ENCODE data around the gene SMAD6.
"Not testable (repeated sequence)": the region's sequence is repeated elsewhere in the genome, so short reads cannot be mapped to it uniquely, and the experiment has no call there.

The SMAD6 gene

DNA sequence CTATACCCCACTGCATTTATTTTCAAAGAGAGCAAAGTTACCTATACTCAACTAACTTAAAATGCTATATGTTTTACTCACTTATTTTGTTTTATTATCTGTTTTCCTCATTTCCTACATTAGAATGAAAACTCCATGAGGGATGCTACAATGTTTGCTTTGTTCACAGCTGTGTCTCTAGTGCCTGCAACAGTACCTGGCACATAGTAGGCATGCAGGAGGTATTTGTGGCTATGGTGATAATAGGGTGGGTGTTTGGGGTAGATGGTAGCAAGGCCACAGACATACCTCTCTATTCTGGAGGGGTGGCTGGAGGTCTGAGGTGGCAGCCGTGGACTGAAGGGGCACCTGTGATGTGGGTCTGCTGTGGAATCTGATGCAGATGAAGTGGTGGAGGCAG, 24.7 kb upstream of the SMAD6 start:
- no peak for DNase-seq

DNA sequence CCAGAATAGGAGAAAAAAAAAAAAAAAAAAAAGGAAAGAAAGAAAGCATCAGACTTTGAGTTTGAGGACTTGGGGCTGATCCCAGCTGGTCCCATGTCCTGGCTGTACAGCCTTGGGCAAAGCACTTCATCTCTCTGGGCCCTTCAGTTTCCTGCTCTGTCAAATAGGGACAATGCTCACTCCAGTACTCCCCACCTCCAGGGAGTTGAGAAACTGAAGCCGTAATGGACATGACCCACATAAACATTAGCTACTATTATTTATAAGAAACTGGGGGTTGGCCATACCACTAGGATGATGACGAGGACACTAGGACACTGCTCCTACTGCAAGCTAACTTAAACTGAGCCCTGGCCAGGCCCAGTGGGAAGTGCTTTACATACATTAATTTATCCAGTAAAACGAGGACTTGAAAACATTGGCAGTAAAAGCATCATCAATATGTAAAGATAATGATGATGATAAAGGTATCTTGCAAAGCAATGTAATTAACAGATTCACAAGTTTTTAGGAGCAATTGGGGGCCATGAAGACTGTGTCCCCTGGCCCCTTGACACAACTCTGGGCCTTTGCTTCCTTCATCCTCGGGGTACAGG, 22.9 kb upstream of the SMAD6 start:
- no peak for DNase-seq

DNA sequence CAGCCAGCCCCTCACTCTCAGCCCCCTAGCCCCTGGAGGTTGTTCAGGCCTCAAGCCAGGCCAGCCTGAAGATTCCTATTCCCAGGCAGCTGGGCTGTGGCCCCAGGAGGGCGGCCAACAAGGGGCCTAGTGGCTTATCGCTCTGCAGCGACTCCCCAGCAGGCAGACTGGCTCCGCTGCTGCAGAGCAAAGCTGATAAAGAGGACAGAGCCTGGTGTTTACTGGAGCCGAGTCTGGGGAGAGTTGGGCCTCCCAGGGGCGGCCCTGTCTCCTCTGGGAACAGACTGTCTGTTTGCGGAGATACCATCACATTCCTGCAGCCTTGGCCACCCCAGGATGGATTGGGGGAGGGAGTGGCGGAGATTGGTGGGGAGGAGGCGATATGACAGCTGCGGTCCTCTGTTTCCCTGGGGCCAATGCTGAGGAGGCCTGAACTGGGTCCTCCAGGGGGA, 22.4 kb upstream of the SMAD6 start:
- no peak for DNase-seq

DNA sequence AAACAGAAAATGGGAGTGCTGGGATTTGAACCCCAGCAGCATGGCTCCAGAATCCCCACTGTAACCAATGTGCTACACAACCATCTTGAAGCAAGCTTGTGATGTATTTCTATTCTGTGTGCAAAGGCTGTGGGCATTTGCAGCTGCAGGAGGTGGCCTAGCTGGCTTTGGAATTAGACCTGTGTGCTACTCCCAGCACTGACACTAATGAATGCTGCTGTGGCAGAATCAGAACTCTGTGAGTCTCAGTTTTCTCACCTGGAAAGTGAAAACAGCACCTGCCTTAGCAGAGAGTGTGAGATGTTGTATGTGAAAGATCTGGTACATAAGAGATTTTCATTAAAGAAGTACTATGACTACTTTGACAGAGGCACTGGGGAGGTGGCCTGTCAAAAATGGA, 21.5 kb upstream of the SMAD6 start:
- DNase-seq = no peak

DNA sequence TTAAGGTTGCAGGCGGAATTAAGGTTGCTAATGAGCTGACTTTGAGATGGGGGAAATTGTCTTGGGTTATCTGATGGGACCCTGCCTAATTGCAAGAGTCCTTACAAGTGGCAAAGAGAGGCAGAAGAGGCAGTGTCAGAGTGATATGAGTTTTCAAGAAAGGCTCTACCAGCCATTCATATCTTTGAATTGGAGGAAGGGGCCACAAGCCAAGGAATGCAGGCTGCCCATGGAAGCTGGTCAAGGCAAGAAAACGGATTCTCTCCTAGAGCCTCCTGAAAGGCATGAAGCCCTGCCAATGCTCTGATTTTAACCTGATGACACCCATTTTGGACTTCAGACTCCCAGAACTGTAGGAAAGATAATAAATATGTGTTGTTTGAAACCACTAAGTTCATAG, 20.6 kb upstream of the SMAD6 start:
- no peak for DNase-seq

DNA sequence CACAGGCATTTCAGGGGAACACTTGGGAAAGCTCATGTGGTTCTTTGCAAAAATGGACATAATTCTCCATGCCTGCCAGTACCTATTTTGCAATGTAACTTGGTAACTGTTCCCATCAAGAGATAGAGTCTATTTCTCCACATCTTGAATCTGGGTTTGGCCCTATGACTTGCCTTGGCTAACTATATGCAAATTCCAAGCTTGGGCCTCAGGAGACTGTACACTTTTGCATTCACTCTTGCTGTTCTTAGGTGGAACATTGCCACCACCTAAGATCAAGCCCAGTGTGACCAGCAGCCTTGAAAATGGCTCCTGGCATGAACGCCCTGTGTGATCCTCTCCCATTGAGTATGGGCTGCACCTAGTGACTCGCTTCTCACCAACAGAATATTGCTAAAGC, 19.8 kb upstream of the SMAD6 start:
- DNase-seq = no peak

DNA sequence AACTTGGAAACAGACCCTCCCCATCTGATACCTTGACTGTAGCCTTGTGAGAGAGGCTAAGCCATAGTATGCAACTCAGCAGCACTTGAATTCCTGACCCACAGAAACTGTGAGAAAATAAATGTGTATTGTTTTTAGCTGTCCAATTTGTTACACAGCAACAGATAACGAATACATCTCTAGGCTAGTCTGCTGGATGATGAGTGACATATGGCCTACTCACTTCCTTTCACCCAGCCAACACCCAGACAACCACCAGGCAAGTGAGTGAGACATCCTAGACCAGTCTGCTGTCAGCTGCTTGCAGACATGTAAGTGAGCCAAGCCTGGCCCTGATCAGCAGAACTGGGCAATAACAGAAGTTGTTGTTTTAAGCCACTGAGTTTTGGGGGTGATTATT, 19.2 kb upstream of the SMAD6 start:
- no peak for DNase-seq

DNA sequence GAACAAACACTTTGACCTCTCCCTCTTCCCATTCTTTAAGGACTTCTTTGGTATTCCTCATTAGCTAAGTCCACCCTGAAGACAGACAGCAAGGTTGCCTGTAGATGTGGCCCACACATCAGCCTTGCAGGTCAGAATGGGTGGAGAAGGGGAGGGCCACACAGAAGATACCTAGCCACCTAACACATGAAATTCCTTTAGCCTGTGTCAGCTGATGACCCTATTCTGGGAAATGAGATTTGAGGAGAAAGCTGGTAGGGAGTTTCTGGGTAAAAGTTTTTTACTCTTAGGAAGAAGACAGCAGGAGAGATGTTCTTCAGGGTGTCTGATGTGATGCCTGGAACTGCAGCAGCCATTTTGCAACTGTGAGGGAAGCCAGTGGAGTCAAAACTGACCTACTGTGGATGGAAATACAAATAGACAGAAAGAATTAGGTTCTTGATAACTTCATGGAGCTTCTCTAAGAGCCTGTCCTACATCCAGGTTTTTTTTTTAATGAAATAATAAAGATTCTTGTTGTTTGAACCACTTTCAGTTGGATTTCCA, 17.8 kb upstream of the SMAD6 start:
- DNase-seq = no peak

DNA sequence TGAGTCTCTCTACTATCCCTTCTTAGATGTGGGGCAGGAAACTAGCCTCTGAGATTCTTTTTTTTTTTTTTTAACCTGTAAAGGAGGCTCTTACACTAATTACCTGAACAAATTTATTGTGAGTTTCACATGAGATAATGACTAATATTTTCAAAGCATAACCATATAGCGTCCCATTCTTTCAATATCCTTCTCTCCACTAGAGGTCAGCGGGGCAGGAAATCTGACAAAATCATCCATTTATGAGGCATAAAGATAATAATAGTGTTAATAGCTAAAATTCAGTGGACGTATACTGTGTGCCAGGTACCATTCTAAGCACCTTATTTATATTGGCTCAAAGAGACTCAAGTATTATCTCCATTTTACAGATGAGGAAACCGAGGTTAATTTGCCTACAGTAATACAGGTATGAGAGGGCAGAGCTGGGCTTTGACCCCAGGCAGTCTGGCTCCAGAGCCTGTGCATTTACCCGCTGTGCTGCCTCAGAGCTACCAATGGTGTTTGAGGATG, 16.3 kb upstream of the SMAD6 start:
- no peak for DNase-seq

DNA sequence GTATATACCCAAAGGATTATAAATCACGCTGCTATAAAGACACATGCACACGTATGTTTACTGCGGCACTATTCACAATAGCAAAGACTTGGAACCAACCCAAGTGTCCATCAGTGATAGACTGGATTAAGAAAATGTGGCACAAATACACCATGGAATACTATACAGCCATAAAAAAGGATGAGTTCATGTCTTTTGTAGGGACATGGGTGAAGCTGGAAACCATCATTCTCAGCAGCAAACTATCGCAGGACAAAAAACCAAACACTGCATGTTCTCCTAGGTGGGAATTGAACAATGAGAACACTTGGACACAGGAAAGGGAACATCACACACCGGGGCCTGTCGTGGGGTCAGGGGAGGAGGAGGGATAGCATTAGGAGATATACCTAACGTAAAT, 11.1 kb upstream of the SMAD6 start:
- DNase-seq = not testable (repeated sequence)

DNA sequence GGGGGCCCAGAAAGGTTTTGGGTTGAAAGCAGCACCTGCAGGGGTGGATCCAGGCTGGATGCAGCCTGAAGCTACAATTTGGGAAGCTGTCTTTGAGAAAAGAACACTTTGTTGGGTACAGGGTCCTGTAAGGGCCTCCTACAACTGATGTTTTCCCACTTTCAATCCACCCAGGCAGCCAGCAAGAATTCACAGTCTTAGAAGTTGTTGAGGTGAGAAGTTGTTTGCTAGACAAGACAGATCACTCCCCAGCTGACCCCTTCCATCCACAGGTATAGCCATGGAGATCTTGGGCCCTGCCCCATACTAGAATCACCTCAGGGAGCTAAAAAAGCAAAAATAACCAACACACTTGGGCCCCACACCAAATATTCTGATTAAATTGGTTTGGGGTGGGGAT, 10.3 kb upstream of the SMAD6 start:
- no peak for DNase-seq

DNA sequence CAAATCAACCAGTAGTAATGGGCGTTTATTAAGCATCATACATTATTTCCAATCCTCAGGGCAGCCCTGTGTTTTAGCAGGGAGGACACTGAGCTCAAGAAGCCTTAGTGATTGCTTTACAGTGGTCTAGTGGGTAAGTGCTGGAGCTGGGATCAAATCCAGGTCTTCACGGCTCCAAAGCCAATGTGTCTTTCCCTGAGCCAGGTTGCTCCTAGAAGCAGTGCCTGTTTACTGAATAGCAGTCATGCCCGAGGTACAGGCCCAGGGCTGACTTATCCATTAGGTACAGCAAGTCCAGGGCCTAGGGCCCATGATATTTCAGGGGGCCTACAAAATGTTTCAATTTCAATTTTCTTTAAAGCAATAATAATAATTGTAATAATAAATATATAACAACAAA, 9.6 kb upstream of the SMAD6 start:
- no peak for DNase-seq

DNA sequence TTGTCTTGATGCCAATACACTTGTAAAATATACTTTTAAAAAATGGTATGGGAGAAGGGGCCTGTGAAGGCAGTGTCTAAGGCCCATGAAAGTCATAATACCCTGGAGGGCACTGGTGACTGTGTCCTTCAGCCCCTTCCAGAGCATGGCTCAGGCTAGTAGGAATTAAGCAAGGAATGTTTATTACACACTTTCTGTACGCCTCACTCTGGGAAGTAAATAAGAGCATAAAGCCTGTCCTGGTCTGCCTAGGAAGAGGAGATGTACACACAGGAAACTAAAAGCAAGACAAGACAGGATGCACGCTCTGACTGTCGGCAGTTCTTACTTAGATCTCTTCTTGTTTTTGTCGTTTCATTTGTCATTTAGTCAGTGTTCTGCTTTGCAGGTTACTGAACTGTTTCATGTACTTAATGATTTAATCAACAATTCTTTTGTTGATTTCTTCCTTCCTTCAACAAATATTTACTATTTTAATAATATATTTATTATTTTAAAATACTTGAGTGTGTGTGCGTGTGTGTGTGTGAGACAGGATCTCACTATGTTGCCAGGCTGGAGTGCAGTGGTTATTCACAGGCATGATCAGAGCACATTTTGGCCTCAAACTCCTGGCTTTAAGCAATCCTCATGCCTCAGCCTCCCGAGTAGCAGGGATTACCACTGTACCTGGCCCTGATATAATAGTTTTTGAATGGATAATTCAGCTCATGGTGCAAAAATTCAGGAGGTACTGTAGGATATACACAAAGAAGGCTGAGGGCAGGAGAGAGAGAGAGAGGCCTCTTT, 9.0 kb upstream of the SMAD6 start:
- no peak for DNase-seq

DNA sequence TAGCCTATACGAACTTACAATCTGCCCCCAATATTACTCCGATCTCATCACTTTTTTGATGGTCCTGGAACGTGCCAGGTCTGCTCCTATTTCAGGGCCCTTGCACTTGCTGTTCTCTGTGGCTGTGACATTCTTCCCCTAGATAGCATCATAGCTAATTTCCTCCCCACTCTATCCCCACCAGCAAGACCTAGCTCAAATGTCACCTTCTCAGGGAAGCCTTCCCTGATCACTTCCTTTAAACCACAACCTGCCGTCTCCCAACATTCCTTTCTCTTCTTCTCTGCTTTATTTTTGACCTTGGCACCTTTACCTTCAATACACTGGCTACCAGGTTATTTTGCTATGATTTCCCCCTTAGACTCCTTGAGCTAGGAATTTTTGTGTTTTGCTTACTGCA, 5.3 kb upstream of the SMAD6 start:
- DNase-seq = no peak

DNA sequence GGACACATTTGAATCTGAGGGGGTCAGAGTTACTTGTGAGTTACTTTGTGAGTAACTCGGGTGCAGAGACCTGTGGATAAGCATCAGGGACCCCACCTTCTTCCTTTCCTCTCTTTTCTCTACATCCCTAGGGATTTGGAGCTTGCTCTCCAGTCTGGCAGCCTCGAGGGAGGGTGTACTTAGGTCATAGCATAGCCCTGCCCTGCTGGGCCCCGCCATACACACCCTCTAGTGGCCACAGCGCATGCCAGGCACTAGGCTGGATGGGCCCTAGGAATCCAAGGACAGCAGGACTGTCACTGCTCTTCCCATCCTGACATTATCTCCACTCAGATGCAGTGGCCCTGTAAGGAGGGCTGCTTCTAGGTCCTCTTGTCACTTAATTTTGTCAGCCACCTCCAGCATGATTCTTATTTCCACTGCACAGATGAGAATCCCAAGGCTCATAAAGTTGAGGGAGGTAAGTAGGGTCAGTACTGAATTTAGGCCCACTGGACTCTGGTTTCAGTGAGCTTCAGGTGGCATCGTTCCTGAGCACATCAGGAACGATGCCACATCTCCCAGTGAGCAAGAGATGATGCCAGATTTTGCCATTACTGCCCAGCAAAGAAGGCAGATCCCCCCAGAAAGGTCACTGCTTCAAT, 3.6 kb upstream of the SMAD6 start:
- DNase-seq = peak; percentile 19

DNA sequence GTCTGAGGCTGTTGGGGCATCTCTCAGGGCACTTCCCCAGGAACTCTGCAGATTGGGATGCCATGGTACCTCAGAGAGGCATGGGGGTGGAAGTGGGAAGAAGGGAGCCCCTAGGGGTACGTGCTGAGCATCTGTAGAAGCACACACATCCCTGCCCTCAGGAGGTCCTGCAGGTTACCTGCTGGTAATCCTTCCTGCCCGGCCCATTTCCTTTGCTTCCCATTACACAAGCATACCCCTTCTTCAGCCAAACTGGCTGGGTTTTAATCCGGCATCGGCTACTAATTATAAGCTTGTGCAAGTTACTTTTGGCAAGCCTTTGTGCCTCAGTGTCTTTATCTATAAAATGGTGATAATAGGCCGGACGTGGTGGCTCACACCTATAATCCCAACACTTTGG, 3.1 kb upstream of the SMAD6 start:
- no peak for DNase-seq

DNA sequence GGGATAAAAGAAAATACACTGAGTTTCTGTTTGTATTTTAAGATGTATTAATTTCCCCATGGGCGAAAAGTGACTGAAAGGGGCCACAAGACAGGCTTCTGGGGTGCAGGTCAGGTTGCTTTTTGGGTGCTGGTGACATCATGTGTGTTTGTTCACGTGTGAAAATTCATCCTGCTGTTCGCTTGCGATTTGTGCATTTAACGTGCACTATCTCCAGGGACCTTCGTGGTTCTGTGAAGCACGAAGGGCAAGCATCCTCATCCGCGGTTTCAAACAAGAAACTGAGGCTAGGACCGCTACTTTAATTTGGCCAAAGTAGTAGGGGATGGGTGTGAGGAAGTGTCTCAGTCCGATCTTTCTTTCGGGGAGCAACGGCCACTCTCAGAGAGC, 1.6 kb upstream of the SMAD6 start:
- no peak for DNase-seq

DNA sequence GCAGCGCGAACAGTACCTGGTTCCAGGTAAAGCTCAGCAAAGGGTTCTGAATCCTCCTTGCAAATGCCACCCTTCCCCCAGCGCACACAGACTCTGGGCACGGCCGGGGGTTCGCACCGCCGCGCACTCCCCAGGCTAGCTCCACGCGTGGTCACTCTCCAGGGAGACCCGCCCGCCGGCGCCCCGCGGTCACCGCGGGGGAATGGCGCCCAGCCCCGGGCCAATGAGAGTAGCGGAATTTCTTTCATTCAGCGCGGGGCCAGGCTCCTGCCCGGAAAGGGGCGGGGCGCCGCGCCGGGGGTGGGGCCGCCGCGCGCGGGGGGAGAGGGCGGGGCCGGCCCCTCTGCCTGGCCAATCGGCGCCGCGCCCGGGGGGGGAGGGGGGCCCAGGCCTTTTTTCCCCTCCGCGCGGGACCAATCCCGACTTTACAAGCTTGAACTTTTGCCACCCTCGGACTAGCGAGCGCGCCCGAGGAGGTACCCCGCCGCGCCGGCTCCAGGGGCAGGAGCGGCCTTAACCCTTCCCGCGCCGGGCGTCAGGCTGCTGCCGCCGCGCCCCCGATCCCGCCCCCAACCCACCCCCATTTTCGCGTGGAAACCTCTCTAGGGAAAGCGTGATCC, 1.1 kb upstream of the SMAD6 start:
- peak; percentile 84 for DNase-seq

DNA sequence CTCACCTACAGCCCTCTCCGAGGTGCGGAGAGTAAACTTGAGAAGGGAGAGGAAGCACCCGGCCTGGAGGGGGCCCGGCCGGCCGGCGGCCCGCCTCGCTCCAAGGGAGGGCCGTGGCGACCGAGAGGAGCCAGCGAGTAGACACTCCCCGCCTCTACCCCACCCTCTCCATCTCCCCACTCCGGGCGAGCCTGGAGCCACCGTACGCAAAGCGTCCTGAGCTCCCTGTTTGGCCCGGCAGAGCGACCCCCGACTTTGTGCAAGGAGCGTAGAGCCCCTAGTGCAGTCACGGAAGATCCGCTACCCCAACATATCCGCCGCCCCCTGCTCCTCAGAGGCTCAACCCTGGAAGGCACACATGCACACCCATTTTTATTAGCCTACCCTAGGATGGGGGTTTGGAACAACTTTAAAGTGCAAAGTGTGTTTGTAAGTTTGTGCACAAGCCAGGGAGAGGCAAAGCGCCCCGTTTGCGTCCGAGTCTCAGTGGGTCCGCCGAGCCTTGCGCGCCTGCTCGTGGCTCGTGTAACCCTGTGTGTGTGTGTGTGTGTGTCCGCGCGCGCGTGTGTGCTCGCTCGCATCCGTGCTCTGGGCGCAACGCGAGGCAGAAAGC, 508 bp upstream of the SMAD6 start:
- DNase-seq = no peak

DNA sequence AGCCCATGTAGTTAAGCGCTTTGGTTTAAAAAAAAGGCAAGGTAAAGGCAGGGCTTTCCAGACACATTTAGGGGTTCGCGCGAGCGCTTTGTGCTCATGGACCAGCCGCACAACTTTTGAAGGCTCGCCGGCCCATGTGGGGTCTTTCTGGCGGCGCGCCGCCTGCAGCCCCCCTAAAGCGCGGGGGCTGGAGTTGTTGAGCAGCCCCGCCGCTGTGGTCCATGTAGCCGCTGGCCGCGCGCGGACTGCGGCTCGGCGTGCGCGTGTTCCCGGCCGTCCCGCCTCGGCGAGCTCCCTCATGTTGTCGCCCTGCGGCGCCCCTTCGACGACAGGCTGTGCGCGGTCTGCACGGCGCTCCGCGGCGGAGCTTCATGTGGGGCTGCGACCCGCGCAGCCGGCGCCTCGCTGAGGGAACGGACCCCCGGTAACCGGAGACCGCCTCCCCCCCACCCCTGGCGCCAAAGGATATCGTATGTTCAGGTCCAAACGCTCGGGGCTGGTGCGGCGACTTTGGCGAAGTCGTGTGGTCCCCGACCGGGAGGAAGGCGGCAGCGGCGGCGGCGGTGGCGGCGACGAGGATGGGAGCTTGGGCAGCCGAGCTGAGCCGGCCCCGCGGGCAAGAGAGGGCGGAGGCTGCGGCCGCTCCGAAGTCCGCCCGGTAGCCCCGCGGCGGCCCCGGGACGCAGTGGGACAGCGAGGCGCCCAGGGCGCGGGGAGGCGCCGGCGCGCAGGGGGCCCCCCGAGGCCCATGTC, 927 bp downstream of the SMAD6 start:
- no peak for DNase-seq

DNA sequence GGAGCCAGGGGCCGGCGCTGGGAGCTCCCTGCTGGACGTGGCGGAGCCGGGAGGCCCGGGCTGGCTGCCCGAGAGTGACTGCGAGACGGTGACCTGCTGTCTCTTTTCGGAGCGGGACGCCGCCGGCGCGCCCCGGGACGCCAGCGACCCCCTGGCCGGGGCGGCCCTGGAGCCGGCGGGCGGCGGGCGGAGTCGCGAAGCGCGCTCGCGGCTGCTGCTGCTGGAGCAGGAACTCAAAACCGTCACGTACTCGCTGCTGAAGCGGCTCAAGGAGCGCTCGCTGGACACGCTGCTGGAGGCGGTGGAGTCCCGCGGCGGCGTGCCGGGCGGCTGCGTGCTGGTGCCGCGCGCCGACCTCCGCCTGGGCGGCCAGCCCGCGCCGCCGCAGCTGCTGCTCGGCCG, 1.5 kb downstream of the SMAD6 start:
- no peak for DNase-seq

Data from NCI-H2227 treated with DMSO at 0.1 percent for 48 hours (cell line).